SW 1271 (cell line): Measurements from ENCODE around the gene TREH.

ENCODE experiments used
- DNase-seq, 2 experiments: peaks; one replicate each; lab custom pipeline; 2025; lab: John Stamatoyannopoulos, UW

Gene TREH

GRCh38 chr11:118663902-118664301 lies 15.5 kb downstream of the TREH start:
- no peak for DNase-seq

GRCh38 chr11:118663381-118663780 lies 16.1 kb downstream of the TREH start:
- no peak for DNase-seq

GRCh38 chr11:118662401-118663271 lies 16.8 kb downstream of the TREH start:
- DNase-seq, result no peak

GRCh38 chr11:118661425-118662301 lies 17.8 kb downstream of the TREH start:
- DNase-seq, result no peak

- DNase-seq, result no peak
Measured at GRCh38 chr11:118660681-118661424, 18.6 kb downstream of the TREH start.

GRCh38 chr11:118659953-118660680 lies 19.3 kb downstream of the TREH start:
- DNase-seq, result no peak

GRCh38 chr11:118659314-118659952 lies 20.0 kb downstream of the TREH start:
- peak; percentile 53 to 78 for DNase-seq

GRCh38 chr11:118658429-118659313 lies 20.8 kb downstream of the TREH start:
- no peak for DNase-seq

- DNase-seq, result no peak
Measured at GRCh38 chr11:118657709-118658428, 21.6 kb downstream of the TREH start.

- DNase-seq, result peak in 1 of 2 experiments; percentile 34
Measured at GRCh38 chr11:118657238-118657637, 22.2 kb downstream of the TREH start.

- no peak for DNase-seq
Measured at GRCh38 chr11:118656563-118657165, 22.8 kb downstream of the TREH start.

- no peak for DNase-seq
Measured at GRCh38 chr11:118655486-118656190, 23.8 kb downstream of the TREH start.

- no peak for DNase-seq
Measured at GRCh38 chr11:118653684-118654390, 25.6 kb downstream of the TREH start.

- no peak for DNase-seq
Measured at GRCh38 chr11:118652681-118653181, 26.7 kb downstream of the TREH start.

GRCh38 chr11:118651820-118652219 lies 27.6 kb downstream of the TREH start:
- no peak for DNase-seq

GRCh38 chr11:118650366-118650765 lies 29.1 kb downstream of the TREH start:
- no peak for DNase-seq

- DNase-seq, result no peak
Measured at GRCh38 chr11:118649941-118650340, 29.5 kb downstream of the TREH start.
